Mesenchymal stem cell (in vitro differentiated cells and primary cell): ENCODE measurements around the gene ANKRD62.
"Not testable (repeated sequence)": the region's sequence is repeated elsewhere in the genome, so short reads cannot be mapped to it uniquely, and the experiment has no call there.

ENCODE experiments used
- DNase-seq: peaks from one replicate; pipeline ENCODE4 v3.0.0-alpha.2; 2013
- H2AFZ ChIP-seq: one replicate; pipeline ENCODE4 v1.6.1; 2013; ENCODE audit warnings: low read depth, mild to moderate bottlenecking, control low read depth, inconsistent platforms, low read length, moderate library complexity
- H2AK5ac ChIP-seq: 2 replicates; pipeline ENCODE4 v1.6.1; 2013; ENCODE audit warnings: low read length, moderate library complexity, mild to moderate bottlenecking, inconsistent platforms; ENCODE audit not compliant: severe bottlenecking
- H2BK120ac ChIP-seq: one replicate; pipeline ENCODE4 v1.6.1; 2013; ENCODE audit warnings: low read depth, mild to moderate bottlenecking, inconsistent platforms, low read length, moderate library complexity
- H2BK12ac ChIP-seq, 2 experiments: one replicate each; pipeline ENCODE4 v1.6.1; 2013; ENCODE audit warnings: inconsistent platforms in 2 of 2, low read length in 2 of 2, mild to moderate bottlenecking in 2 of 2, moderate library complexity in 2 of 2, control low read depth in 1 of 2
- H2BK15ac ChIP-seq: one replicate; pipeline ENCODE4 v1.6.1; 2013; ENCODE audit warnings: mild to moderate bottlenecking, low read depth, inconsistent platforms; ENCODE audit not compliant: poor library complexity, severe bottlenecking
- H2BK5ac ChIP-seq: 2 replicates; pipeline ENCODE4 v1.6.1; 2013; ENCODE audit warnings: low read depth, mild to moderate bottlenecking, low read length, control low read depth, inconsistent platforms; ENCODE audit not compliant: poor library complexity, severe bottlenecking
- H3K14ac ChIP-seq, 2 experiments: one replicate each; pipeline ENCODE4 v1.6.1; 2013; ENCODE audit warnings: inconsistent platforms in 2 of 2, low read length in 2 of 2, control low read depth in 1 of 2, mild to moderate bottlenecking in 1 of 2, moderate library complexity in 1 of 2
- H3K18ac ChIP-seq, 2 experiments: one replicate each; pipeline ENCODE4 v1.6.1; 2013; ENCODE audit warnings: inconsistent platforms in 2 of 2, low read length in 2 of 2, control low read depth in 1 of 2, low read depth in 1 of 2, mild to moderate bottlenecking in 1 of 2
- H3K23ac ChIP-seq, 2 experiments: one replicate each; pipeline ENCODE4 v1.6.1; 2013; ENCODE audit warnings: inconsistent platforms in 2 of 2, low read length in 2 of 2, mild to moderate bottlenecking in 2 of 2, moderate library complexity in 2 of 2, control low read depth in 1 of 2
- H3K27ac ChIP-seq: 2 replicates; pipeline ENCODE4 v1.5.1; 2013; ENCODE audit warnings: mild to moderate bottlenecking, moderate library complexity, low read length, control low read depth, inconsistent platforms; ENCODE audit not compliant: poor library complexity, severe bottlenecking
- H3K27me3 ChIP-seq, 2 experiments: 2 replicates each; pipeline versions ENCODE4 v1.6.1 to v1.7.0; 2013; ENCODE audit warnings: low read length in 2 of 2, mild to moderate bottlenecking in 2 of 2, moderate library complexity in 2 of 2, control low read depth in 1 of 2, inconsistent platforms in 1 of 2; ENCODE audit not compliant: control insufficient read depth in 1 of 2, insufficient read depth in 1 of 2
- H3K36me3 ChIP-seq, 2 experiments: 2 replicates each; pipeline versions ENCODE4 v1.6.1 to v1.7.0; 2013; ENCODE audit warnings: low read length in 2 of 2, control low read depth in 1 of 2, inconsistent platforms in 1 of 2, low read depth in 1 of 2, mild to moderate bottlenecking in 1 of 2; ENCODE audit not compliant: insufficient read depth in 2 of 2, control insufficient read depth in 1 of 2
- H3K4ac ChIP-seq, 2 experiments: one replicate each; pipeline ENCODE4 v1.6.1; 2013; ENCODE audit warnings: inconsistent platforms in 2 of 2, low read length in 2 of 2, mild to moderate bottlenecking in 2 of 2, moderate library complexity in 2 of 2, control low read depth in 1 of 2, low read depth in 1 of 2
- H3K4me1 ChIP-seq: 2 replicates; pipeline ENCODE4 v1.6.1; 2013; ENCODE audit warnings: low read depth, low read length, control low read depth; ENCODE audit not compliant: control insufficient read depth, insufficient read depth
- H3K4me2 ChIP-seq: 2 replicates; pipeline ENCODE4 v1.6.1; 2013; ENCODE audit warnings: low read length, mild to moderate bottlenecking, inconsistent platforms; ENCODE audit not compliant: poor library complexity, severe bottlenecking
- H3K4me3 ChIP-seq, 2 experiments: 2 replicates each; pipeline versions ENCODE4 v1.5.1 to v1.7.0; 2013; ENCODE audit warnings: low read length in 2 of 2, mild to moderate bottlenecking in 2 of 2, control low read depth in 1 of 2, low read depth in 1 of 2; ENCODE audit not compliant: insufficient read depth in 1 of 2
- H3K79me1 ChIP-seq: replicated peaks from 2 replicates; pipeline ENCODE4 v1.6.1; 2013; ENCODE audit warnings: mild to moderate bottlenecking, control low read depth, low read length, inconsistent platforms; ENCODE audit not compliant: poor library complexity, severe bottlenecking
- H3K9ac ChIP-seq: 2 replicates; pipeline ENCODE4 v1.7.0; 2013; ENCODE audit warnings: mild to moderate bottlenecking, low read length, moderate library complexity
- H3K9me3 ChIP-seq: 2 replicates; pipeline ENCODE4 v1.7.0; 2013; ENCODE audit warnings: mild to moderate bottlenecking, low read length; ENCODE audit not compliant: control insufficient read depth
- H4K8ac ChIP-seq: one replicate; pipeline ENCODE4 v1.6.1; 2013; ENCODE audit warnings: inconsistent platforms, mild to moderate bottlenecking, low read length, moderate library complexity
- H4K91ac ChIP-seq: one replicate; pipeline ENCODE4 v1.6.1; 2013; ENCODE audit warnings: mild to moderate bottlenecking, low read length, inconsistent platforms
- WGBS: methylation state at CpG from one replicate; pipeline ENCODE4 v1.1.7; 2013; ENCODE audit warnings: mixed read lengths; 5-methylcytosine and 5-hydroxymethylcytosine counted together

Gene ANKRD62

DNA sequence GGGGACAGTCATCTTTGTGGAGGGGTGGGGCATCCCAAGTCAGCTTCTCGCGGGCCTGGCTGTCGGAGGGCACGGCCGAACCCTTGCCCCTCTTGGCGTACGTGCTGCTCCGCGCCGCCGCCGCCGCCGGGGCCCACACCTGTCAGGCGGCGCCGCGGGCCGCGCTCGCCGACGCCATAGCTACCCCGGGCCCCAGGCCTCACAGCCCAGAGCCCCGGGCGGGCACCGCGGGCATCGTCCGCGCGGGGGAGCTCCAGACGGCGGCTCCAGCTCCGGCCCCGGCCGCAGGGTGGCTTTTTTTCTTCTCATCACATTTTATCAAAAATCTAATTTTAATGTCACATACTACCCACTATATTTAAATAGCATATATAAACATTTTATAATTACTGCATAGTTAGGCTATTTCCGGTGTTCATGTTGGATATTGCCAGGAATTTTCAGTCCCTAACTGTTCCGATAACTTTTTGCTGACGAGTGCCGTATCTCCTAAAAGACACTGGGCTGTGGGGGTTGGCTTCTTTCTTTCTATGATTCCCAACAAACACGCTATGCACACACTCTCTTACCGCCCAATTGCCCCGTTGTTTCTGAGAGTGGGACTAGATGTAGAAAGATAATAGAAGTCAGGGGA lies 25.2 kb upstream of the ANKRD62 start:
- not testable (repeated sequence) for H3K9me3 ChIP-seq, H3K4me1 ChIP-seq, DNase-seq, H2BK5ac ChIP-seq, H2BK12ac ChIP-seq, H4K8ac ChIP-seq, H3K4me2 ChIP-seq, H3K4me3 ChIP-seq, H3K18ac ChIP-seq, H3K36me3 ChIP-seq, H3K27ac ChIP-seq, H2AK5ac ChIP-seq, H3K14ac ChIP-seq, H3K23ac ChIP-seq, H3K79me1 ChIP-seq, H4K91ac ChIP-seq, H2AFZ ChIP-seq, H3K27me3 ChIP-seq, H3K4ac ChIP-seq
- peak overlapping the region; percentile 19 for H2BK120ac ChIP-seq
- WGBS, result 80% methylated on average over 35 of the region's 44 CpGs
- peak overlapping the region; percentile 7 for H2BK15ac ChIP-seq
- peak overlapping the region; percentile 18 for H3K9ac ChIP-seq

DNA sequence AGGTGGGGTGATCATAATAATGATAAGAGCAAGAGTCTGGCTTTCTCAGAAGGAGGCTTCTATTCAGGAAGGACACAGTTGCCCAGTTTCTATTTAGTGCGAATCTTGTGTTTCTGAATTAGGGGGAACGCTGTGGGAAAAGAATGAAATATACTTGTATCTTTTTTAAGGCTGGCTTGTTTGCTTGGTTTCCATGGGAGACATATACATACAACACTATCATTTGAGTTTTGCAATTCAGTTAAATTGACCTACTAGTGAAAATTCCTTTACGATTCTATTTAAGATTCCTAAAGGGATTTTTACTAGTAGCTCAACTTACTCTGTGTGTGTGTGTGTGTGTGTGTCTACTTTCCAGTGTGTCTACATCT lies 24.7 kb upstream of the ANKRD62 start:
- no peak overlapping the region for H3K27ac ChIP-seq
- no peak overlapping the region for H4K91ac ChIP-seq
- H2BK5ac ChIP-seq, result no peak overlapping the region
- H3K9me3 ChIP-seq, result no peaks in the 10 kb centered on the region
- H3K4me3 ChIP-seq, result no peak overlapping the region
- no peak overlapping the region for H3K14ac ChIP-seq
- H3K36me3 ChIP-seq, result no peaks in the 10 kb centered on the region
- no peak overlapping the region for H3K4ac ChIP-seq
- H3K27me3 ChIP-seq, result peaks cover 0 to 4% of the 10 kb centered on the region in 2 experiments
- WGBS, result no CpG with 5 or more reads among the region's 3 CpGs
- H3K23ac ChIP-seq, result no peak overlapping the region
- DNase-seq, result peak; percentile 36
- peak overlapping the region; percentile 18 for H3K9ac ChIP-seq
- no peak overlapping the region for H3K4me2 ChIP-seq
- H2AK5ac ChIP-seq, result no peak overlapping the region
- H3K4me1 ChIP-seq, result no peaks in the 10 kb centered on the region
- H4K8ac ChIP-seq, result no peak overlapping the region
- no peaks in the 10 kb centered on the region for H3K79me1 ChIP-seq
- H2BK12ac ChIP-seq, result no peak overlapping the region
- H3K18ac ChIP-seq, result no peak overlapping the region
- no peak overlapping the region for H2AFZ ChIP-seq
- no peak overlapping the region for H2BK15ac ChIP-seq
- H2BK120ac ChIP-seq, result no peak overlapping the region

DNA sequence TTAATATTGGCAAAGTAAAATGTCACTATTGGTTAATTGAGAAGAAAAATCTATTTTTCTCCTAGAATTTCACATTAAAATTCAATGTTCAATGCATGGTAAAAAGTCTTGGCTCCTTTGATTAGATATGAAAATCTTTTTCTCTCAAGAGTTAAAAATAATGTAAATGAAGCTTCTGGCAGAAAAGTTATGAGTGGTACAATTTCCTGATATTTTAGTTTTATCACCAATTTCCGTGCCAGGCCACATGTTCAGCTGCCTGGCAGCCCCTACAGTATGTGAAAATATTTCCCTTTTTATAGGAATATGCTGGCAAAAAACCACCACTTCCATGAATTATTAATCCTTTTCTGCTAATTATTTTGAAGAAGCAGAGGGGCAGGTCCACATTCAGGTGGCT lies 22.6 kb upstream of the ANKRD62 start:
- not testable (repeated sequence) for H3K14ac ChIP-seq, H3K4me2 ChIP-seq, H3K9me3 ChIP-seq, H3K9ac ChIP-seq, H4K91ac ChIP-seq, H3K18ac ChIP-seq, H4K8ac ChIP-seq, H2BK12ac ChIP-seq, H3K36me3 ChIP-seq, H2BK15ac ChIP-seq, H2AK5ac ChIP-seq, H2BK5ac ChIP-seq, H3K27me3 ChIP-seq, DNase-seq, H3K79me1 ChIP-seq, H3K23ac ChIP-seq, H3K27ac ChIP-seq, H3K4me1 ChIP-seq, H2AFZ ChIP-seq, H2BK120ac ChIP-seq, H3K4ac ChIP-seq, H3K4me3 ChIP-seq
- no CpG with 5 or more reads among the region's 1 CpG for WGBS

GRCh38 chr18:12072996-12073395 lies 20.6 kb upstream of the ANKRD62 start:
- no peak overlapping the region for H2AK5ac ChIP-seq
- no CpG with 5 or more reads among the region's 1 CpG for WGBS
- H2AFZ ChIP-seq, result no peak overlapping the region
- no peak overlapping the region for H3K18ac ChIP-seq
- no peaks in the 10 kb centered on the region for H3K79me1 ChIP-seq
- no peak overlapping the region for H3K4me3 ChIP-seq
- no peak overlapping the region for H4K91ac ChIP-seq
- no peak overlapping the region for H3K4me2 ChIP-seq
- no peak overlapping the region for H2BK15ac ChIP-seq
- H3K9ac ChIP-seq, result no peak overlapping the region
- H3K4me1 ChIP-seq, result no peaks in the 10 kb centered on the region
- H3K23ac ChIP-seq, result no peak overlapping the region
- no peaks in the 10 kb centered on the region for H3K9me3 ChIP-seq
- no peaks in the 10 kb centered on the region for H3K36me3 ChIP-seq
- DNase-seq, result no peak
- H2BK12ac ChIP-seq, result no peak overlapping the region
- H3K27ac ChIP-seq, result no peak overlapping the region
- H2BK120ac ChIP-seq, result no peak overlapping the region
- no peak overlapping the region for H3K14ac ChIP-seq
- no peaks in the 10 kb centered on the region for H3K27me3 ChIP-seq
- no peak overlapping the region for H3K4ac ChIP-seq
- H2BK5ac ChIP-seq, result no peak overlapping the region
- H4K8ac ChIP-seq, result no peak overlapping the region
